K562 (cell line): Measurements from ENCODE around the gene CHN1. TPM values are rescaled to one million over a fixed set of nuclear protein-coding genes. Genes with fewer than 3 reads are reported as not detected.

ENCODE experiments used
- ATAC-seq: fragments of 200-7000 bp; cut with Tn5 transposase; 3 replicates; pipeline ENCODE4 v1.9.1; 2020; ENCODE audit warnings: moderate library complexity
- BruUV-seq: library from RNA; stranded (reverse); fragments of 400-500 nt; replicated peaks from 2 replicates; lab custom pipeline; 2021; lab: Mats Ljungman, UMichigan
- CTCF ChIA-PET: fragments of 300-600 bp; formaldehyde crosslinking; extraction: SDS; loops from one replicate; lab custom pipeline; 2021; ENCODE audit warnings: low intra/inter-chr PET ratio; lab: Yijun Ruan, JAX
- POLR2A ChIA-PET: fragments of 300-600, 350-650 bp; sonication (Branson Sonifier 250); formaldehyde crosslinking; extraction: SDS; loops from one replicate; lab custom pipeline; 2021; ENCODE audit warnings: antibody characterized with exemption, inconsistent platforms; lab: Yijun Ruan, JAX
- DNase-seq, 4 experiments: peaks; one replicate each; pipeline versions ENCODE4 v3.0.0 to v3.0.0-alpha.2; 2011 to 2018; ENCODE audit warnings: low spot score in 3 of 4, mixed read lengths in 3 of 4; ENCODE audit errors: extremely low read depth in 1 of 4
- FAIRE-seq: peaks from 2 replicates; lab custom pipeline; 2011; peaks lifted over from hg19 to GRCh38; lab: Jason Lieb, UNC
- H2AFZ ChIP-seq: 2 replicates; pipeline ENCODE4 v1.6.0; 2011; ENCODE audit warnings: low read depth, low read length, control low read depth, inconsistent platforms
- H3K27ac ChIP-seq: fragments of 200-600 bp; 3 replicates; pipeline ENCODE4 v1.8.0; 2011; ENCODE audit warnings: low read depth, mild to moderate bottlenecking, control low read depth, inconsistent platforms, low read length, moderate library complexity, mixed read lengths; ENCODE audit errors: extremely low read depth
- H3K27me3 ChIP-seq, 2 experiments: fragments of 300-600 bp in 1 of 2; 2 replicates in 1 of 2; 3 replicates in 1 of 2; pipeline versions ENCODE4 v1.6.0 to v1.8.0; 2011; ENCODE audit warnings: inconsistent platforms in 2 of 2, low read length in 2 of 2, mild to moderate bottlenecking in 1 of 2, mixed read lengths in 1 of 2, moderate library complexity in 1 of 2; ENCODE audit not compliant: control insufficient read depth in 2 of 2, insufficient read depth in 2 of 2
- H3K36me3 ChIP-seq: fragments of 300-600 bp; 3 replicates; pipeline ENCODE4 v1.8.0; 2011; ENCODE audit warnings: mild to moderate bottlenecking, low read length, inconsistent platforms; ENCODE audit not compliant: control insufficient read depth, insufficient read depth
- H3K4me1 ChIP-seq, 2 experiments: fragments of 200-600 bp in 1 of 2; replicated peaks in 1 of 2; 2 replicates in 1 of 2; 3 replicates in 1 of 2; pipeline versions ENCODE4 v1.5.1 to v1.8.0; 2011; ENCODE audit warnings: inconsistent platforms in 2 of 2, low read length in 2 of 2, mild to moderate bottlenecking in 1 of 2, mixed read lengths in 1 of 2, moderate library complexity in 1 of 2; ENCODE audit not compliant: control insufficient read depth in 2 of 2, insufficient read depth in 2 of 2
- H3K4me2 ChIP-seq: 2 replicates; pipeline ENCODE4 v1.6.1; 2011; ENCODE audit warnings: low read length, control low read depth, inconsistent platforms, mixed read lengths; ENCODE audit not compliant: insufficient read depth
- H3K4me3 ChIP-seq: fragments of 200-600 bp; sonication (generic), shearing (Covaris generic); 2 replicates; pipeline ENCODE4 v1.5.1; 2016; ENCODE audit warnings: control low read depth, inconsistent platforms
- H3K79me2 ChIP-seq: fragments of 200-600 bp; 3 replicates; pipeline ENCODE4 v1.8.0; 2011; ENCODE audit warnings: low read length, inconsistent platforms; ENCODE audit not compliant: control insufficient read depth, insufficient read depth
- H3K9ac ChIP-seq, 2 experiments: 2 replicates each; pipeline versions ENCODE4 v1.6.0 to v1.6.1; 2011; ENCODE audit warnings: low read depth in 2 of 2, low read length in 2 of 2, control low read depth in 1 of 2, inconsistent platforms in 1 of 2, mild to moderate bottlenecking in 1 of 2, mixed read lengths in 1 of 2; ENCODE audit not compliant: insufficient read depth in 1 of 2
- H3K9me1 ChIP-seq: one replicate; pipeline ENCODE4 v1.6.0; 2011; ENCODE audit warnings: inconsistent platforms, mild to moderate bottlenecking, low read length, moderate library complexity; ENCODE audit not compliant: control insufficient read depth, insufficient read depth
- H3K9me3 ChIP-seq: replicated peaks from 2 replicates; pipeline ENCODE4 v1.5.1; 2011; ENCODE audit warnings: low read depth, low read length, inconsistent platforms; ENCODE audit not compliant: control insufficient read depth, insufficient read depth
- H4K20me1 ChIP-seq: replicated peaks from 2 replicates; pipeline ENCODE4 v1.6.1; 2011; ENCODE audit warnings: low read length, inconsistent platforms, mixed read lengths; ENCODE audit not compliant: control insufficient read depth, insufficient read depth
- ARHGAP35 ChIP-seq: fragments of 450-650 bp; IDR thresholded peaks from 2 replicates; pipeline ENCODE4 v1.6.1; 2018; ENCODE audit not compliant: partially characterized antibody
- BRCA1 ChIP-seq, 2 experiments: fragments of 450-650 bp in 1 of 2; sonication (generic) in 1 of 2; formaldehyde crosslinking in 1 of 2; IDR thresholded peaks; 2 replicates each; pipeline versions ENCODE4 v1.5.0 to v1.6.1; 2017 to 2020; ENCODE audit warnings: mild to moderate bottlenecking in 1 of 2, missing genetic modification reagents in 1 of 2
- BRF1 ChIP-seq: IDR thresholded peaks from 3 replicates; pipeline ENCODE4 v1.6.1; 2011; ENCODE audit warnings: borderline replicate concordance, mild to moderate bottlenecking; ENCODE audit not compliant: insufficient read length; ENCODE audit errors: extremely low read depth
- HMGN3 ChIP-seq: IDR thresholded peaks from 2 replicates; pipeline ENCODE4 v1.6.1; 2011; ENCODE audit warnings: borderline replicate concordance, low read depth, mild to moderate bottlenecking, mixed read lengths, low read length; ENCODE audit not compliant: insufficient read length; ENCODE audit errors: extremely low read depth
- PTBP1 ChIP-seq: fragments of 200-400 bp; formaldehyde crosslinking; IDR thresholded peaks from 2 replicates; pipeline ENCODE4 v1.6.1; 2017; ENCODE audit warnings: low read depth, low read length
- PTRF ChIP-seq: fragments of 450-650 bp; IDR thresholded peaks from 2 replicates; pipeline ENCODE4 v1.6.1; 2016; ENCODE audit warnings: mild to moderate bottlenecking, missing genetic modification characterization, missing compliant biosample characterization
- RBM22 ChIP-seq: fragments of 200-400 bp; formaldehyde crosslinking; IDR thresholded peaks from 2 replicates; pipeline ENCODE4 v1.6.1; 2018; ENCODE audit warnings: low read length, low read depth; ENCODE audit not compliant: poor library complexity, severe bottlenecking
- ZNF436 ChIP-seq: fragments of 250-450, 450-650 bp; sonication (Bioruptor Pico); formaldehyde crosslinking; IDR thresholded peaks from 2 replicates; pipeline ENCODE4 v1.7.0; 2020; ENCODE audit warnings: mild to moderate bottlenecking
- WGBS: fragments of 100-300 bp; shearing (Covaris generic); methylation state at CpG from one replicate; pipeline ENCODE4 v1.1.6; 2016; ENCODE audit warnings: low coverage, mixed read lengths; ENCODE audit not compliant: insufficient coverage; ENCODE audit errors: missing lambda C conversion rate; 5-methylcytosine and 5-hydroxymethylcytosine counted together
- in situ Hi-C: fragments of 300-500 bp; cut with MboI; formaldehyde crosslinking; loops from 4 replicates; pipeline ENCODE4 v1.15.0; 2018; ENCODE audit warnings: inconsistent platforms, mixed read lengths
- intact Hi-C: fragments of 100-400 bp; cut with micrococcal nuclease; formaldehyde crosslinking; loops from 2 replicates; pipeline ENCODE4 v1.14.2; 2022
- polyA plus RNA-seq, 8 experiments: library from polyadenylated mRNA; depleted of rRNA in 4 of 8; stranded (reverse) in 5 of 8; unstranded in 3 of 8; fragments of >200 nt; fragmentation: Nextera tagmentation in 2 of 8; fragmentation: Illumina TruSeq in 1 of 8; extraction: Ambion mirVana in 2 of 8; extraction: Trizol in 1 of 8; gene quantifications; 2 replicates each; pipeline versions ENCODE4 v1.2.1 to v1.2.3, GENCODE V29; 2011 to 2014; ENCODE audit warnings: inconsistent platforms in 1 of 8, missing spikeins in 1 of 8
- total RNA-seq, 7 experiments: library from RNA; depleted of rRNA in 6 of 7; stranded (reverse); fragments of >200 nt in 6 of 7; fragmentation: Illumina TruSeq in 2 of 7; extraction: Trizol in 2 of 7; gene quantifications; 2 replicates each; pipeline versions ENCODE4 v1.2.1 to v1.2.3, GENCODE V29; 2011 to 2021; ENCODE audit warnings: low replicate concordance in 1 of 7
- TF ChIP-seq, protein P1 (sequence below), 2 experiments: fragments of 450-650 bp; formaldehyde crosslinking in 1 of 2; IDR thresholded peaks; 2 replicates each; pipeline versions ENCODE4 v1.4.0 to v1.6.1; 2014 to 2020; ENCODE audit warnings: mild to moderate bottlenecking in 2 of 2, borderline replicate concordance in 1 of 2, low read depth in 1 of 2

The CHN1 gene
- total and polyA plus RNA-seq, 9 of the 15 experiments (the other 6 are each of a cell fraction or from before 2014, with no cell fraction given), result 0.17 to 2.0 (median 0.87) TPM

DNA sequence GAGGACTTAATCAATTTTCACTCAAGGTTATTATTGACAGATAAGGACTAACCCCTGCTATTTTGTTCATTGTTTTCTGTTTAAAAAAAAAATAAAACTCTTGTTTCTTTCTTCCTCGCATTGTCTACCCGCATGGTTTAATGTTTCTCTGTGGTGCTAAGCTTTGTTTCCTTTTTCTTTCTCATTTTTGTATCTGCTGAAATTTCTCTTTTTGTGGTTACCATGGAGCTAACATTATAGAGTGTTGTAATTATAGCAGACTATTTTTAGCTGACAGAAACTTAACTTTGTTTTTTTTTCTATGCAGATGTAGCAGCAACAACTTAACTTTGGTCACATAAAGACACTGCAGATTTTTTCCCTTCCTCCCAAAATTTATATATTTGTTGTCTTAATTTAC, 43.1 kb upstream of the CHN1 start:
- Histone ChIP-seq H3K4me2 (no peak overlapping the region), H3K4me1 (no peaks in the 10 kb centered on the region), H3K27me3 (no peaks in the 10 kb centered on the region), H3K9me3 (no peaks in the 10 kb centered on the region), H3K9ac (no peak overlapping the region), H3K36me3 (no peaks in the 10 kb centered on the region), H3K79me2 (no peaks in the 10 kb centered on the region), H3K9me1 (no peaks in the 10 kb centered on the region), H3K4me3 (no peak overlapping the region), H3K27ac (no peak overlapping the region), H2AFZ (no peak overlapping the region), H4K20me1 (no peaks in the 10 kb centered on the region)
- no TSS peak for BruUV-seq
- no peak for FAIRE-seq
- TF ChIP-seq PTBP1 (no peak), ARHGAP35 (no peak), ZNF436 (CRISPR knock-in tag) (no peak), RBM22 (no peak), BRF1 (no peak), PTRF (no peak), HMGN3 (no peak), BRCA1 (IDR thresholded peaks at IDR 0.05) (no peak), BRCA1 (CRISPR knock-in tag; IDR thresholded peaks at IDR 0.05) (no peak)
- TF ChIP-seq, protein P1, sequence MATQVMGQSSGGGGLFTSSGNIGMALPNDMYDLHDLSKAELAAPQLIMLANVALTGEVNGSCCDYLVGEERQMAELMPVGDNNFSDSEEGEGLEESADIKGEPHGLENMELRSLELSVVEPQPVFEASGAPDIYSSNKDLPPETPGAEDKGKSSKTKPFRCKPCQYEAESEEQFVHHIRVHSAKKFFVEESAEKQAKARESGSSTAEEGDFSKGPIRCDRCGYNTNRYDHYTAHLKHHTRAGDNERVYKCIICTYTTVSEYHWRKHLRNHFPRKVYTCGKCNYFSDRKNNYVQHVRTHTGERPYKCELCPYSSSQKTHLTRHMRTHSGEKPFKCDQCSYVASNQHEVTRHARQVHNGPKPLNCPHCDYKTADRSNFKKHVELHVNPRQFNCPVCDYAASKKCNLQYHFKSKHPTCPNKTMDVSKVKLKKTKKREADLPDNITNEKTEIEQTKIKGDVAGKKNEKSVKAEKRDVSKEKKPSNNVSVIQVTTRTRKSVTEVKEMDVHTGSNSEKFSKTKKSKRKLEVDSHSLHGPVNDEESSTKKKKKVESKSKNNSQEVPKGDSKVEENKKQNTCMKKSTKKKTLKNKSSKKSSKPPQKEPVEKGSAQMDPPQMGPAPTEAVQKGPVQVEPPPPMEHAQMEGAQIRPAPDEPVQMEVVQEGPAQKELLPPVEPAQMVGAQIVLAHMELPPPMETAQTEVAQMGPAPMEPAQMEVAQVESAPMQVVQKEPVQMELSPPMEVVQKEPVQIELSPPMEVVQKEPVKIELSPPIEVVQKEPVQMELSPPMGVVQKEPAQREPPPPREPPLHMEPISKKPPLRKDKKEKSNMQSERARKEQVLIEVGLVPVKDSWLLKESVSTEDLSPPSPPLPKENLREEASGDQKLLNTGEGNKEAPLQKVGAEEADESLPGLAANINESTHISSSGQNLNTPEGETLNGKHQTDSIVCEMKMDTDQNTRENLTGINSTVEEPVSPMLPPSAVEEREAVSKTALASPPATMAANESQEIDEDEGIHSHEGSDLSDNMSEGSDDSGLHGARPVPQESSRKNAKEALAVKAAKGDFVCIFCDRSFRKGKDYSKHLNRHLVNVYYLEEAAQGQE (IDR thresholded peaks at IDR 0.05; ENCODE audit: borderline replicate concordance), result no peak
- TF ChIP-seq, protein P1 (CRISPR knock-in tag; IDR thresholded peaks at IDR 0.05; ENCODE audit: low read depth), result no peak
- no peak for ATAC-seq
- no peak for DNase-seq
- CTCF ChIA-PET, result no interaction called here
- intact Hi-C loops, result no loop called here
- in situ Hi-C loops, result loop anchor here (10.0 to 25.0 kb wide), 2 partner anchors 237 to 1039 kb away; partner anchors contain the start of genes EVX2, HOXD12 and HOXD13
- POLR2A ChIA-PET, result interaction anchor here (1.1 to 1.8 kb wide), 3 partner anchors 10 to 15 kb away, joined by 3 to 5 read pairs (median 4); no protein-coding TSS in a partner anchor
- WGBS, result 94% methylated on average over 2 of the region's 2 CpGs
